IMR-90 (cell line): ENCODE results near the gene PEX14. TPM values are rescaled to one million over a fixed set of nuclear protein-coding genes. Genes with fewer than 3 reads are reported as not detected.

Experiments
- ATAC-seq: fragments of 200-7000 bp; cut with Tn5 transposase; 2 replicates; pipeline ENCODE4 v1.9.1; 2020; ENCODE audit warnings: low read depth, mild to moderate bottlenecking, moderate library complexity
- BruUV-seq: library from RNA; stranded (reverse); fragments of 400-500 nt; replicated peaks from 2 replicates; lab custom pipeline; 2021; lab: Mats Ljungman, UMichigan
- CTCF ChIA-PET: fragments of 300-600 bp; formaldehyde crosslinking; extraction: SDS; loops from one replicate; lab custom pipeline; 2021; ENCODE audit warnings: antibody characterized with exemption; lab: Yijun Ruan, JAX
- POLR2A ChIA-PET: fragments of 300-600 bp; sonication (Branson Sonifier 250); formaldehyde crosslinking; loops from one replicate; lab custom pipeline; 2022; ENCODE audit warnings: antibody characterized with exemption; ENCODE audit not compliant: unreplicated experiment; lab: Charles Lee
- DNase-seq: peaks from one replicate; pipeline ENCODE4 v3.0.0; 2013
- H2AFZ ChIP-seq: replicated peaks from 2 replicates; pipeline ENCODE3; 2013; ENCODE audit warnings: low read length, mild to moderate bottlenecking; ENCODE audit not compliant: poor library complexity
- H2AK5ac ChIP-seq: 2 replicates; pipeline ENCODE4 v1.6.1; 2013; ENCODE audit warnings: low read depth, low read length, inconsistent platforms
- H2AK9ac ChIP-seq: replicated peaks from 2 replicates; pipeline ENCODE3; 2013; ENCODE audit warnings: mild to moderate bottlenecking, low read depth, low read length, moderate library complexity; ENCODE audit not compliant: poor library complexity
- H2BK120ac ChIP-seq: 2 replicates; pipeline ENCODE4 v1.6.1; 2013; ENCODE audit warnings: low read depth, low read length, inconsistent platforms
- H2BK15ac ChIP-seq: 3 replicates; pipeline ENCODE4 v1.6.1; 2013; ENCODE audit warnings: low read depth, low read length, inconsistent platforms
- H2BK20ac ChIP-seq: 2 replicates; pipeline ENCODE4 v1.6.1; 2013; ENCODE audit warnings: low read depth, mild to moderate bottlenecking, inconsistent platforms, low read length, moderate library complexity
- H2BK5ac ChIP-seq: 2 replicates; pipeline ENCODE4 v1.6.1; 2013; ENCODE audit warnings: mild to moderate bottlenecking, low read depth, low read length, inconsistent platforms; ENCODE audit not compliant: poor library complexity, severe bottlenecking
- H3K14ac ChIP-seq: replicated peaks from 2 replicates; pipeline ENCODE4 v1.6.1; 2013; ENCODE audit warnings: low read depth, low read length, inconsistent platforms
- H3K18ac ChIP-seq: 2 replicates; pipeline ENCODE4 v1.6.1; 2013; ENCODE audit warnings: low read depth, low read length, control low read depth
- H3K23ac ChIP-seq: 2 replicates; pipeline ENCODE4 v1.6.1; 2013; ENCODE audit warnings: low read depth, low read length, inconsistent platforms
- H3K27ac ChIP-seq: 2 replicates; pipeline ENCODE4 v1.5.1; 2013; ENCODE audit warnings: mild to moderate bottlenecking, control low read depth, low read length; ENCODE audit not compliant: insufficient read depth
- H3K27me3 ChIP-seq: 2 replicates; pipeline ENCODE4 v1.6.1; 2013; ENCODE audit warnings: low read length; ENCODE audit not compliant: control insufficient read depth, insufficient read depth
- H3K36me3 ChIP-seq: 2 replicates; pipeline ENCODE4 v1.6.1; 2013; ENCODE audit warnings: low read length, mixed read lengths; ENCODE audit not compliant: control insufficient read depth, insufficient read depth
- H3K4ac ChIP-seq: 2 replicates; pipeline ENCODE4 v1.6.1; 2013; ENCODE audit warnings: low read depth, low read length, inconsistent platforms
- H3K4me1 ChIP-seq: 2 replicates; pipeline ENCODE4 v1.6.1; 2013; ENCODE audit warnings: low read length, mixed read lengths; ENCODE audit not compliant: control insufficient read depth, insufficient read depth
- H3K4me2 ChIP-seq: 2 replicates; pipeline ENCODE4 v1.6.1; 2013; ENCODE audit warnings: low read depth, mild to moderate bottlenecking, control low read depth, low read length, moderate library complexity
- H3K4me3 ChIP-seq: 2 replicates; pipeline ENCODE4 v1.5.1; 2013; ENCODE audit warnings: low read depth, mild to moderate bottlenecking, control low read depth, low read length, moderate library complexity; ENCODE audit not compliant: insufficient read depth
- H3K56ac ChIP-seq: 2 replicates; pipeline ENCODE4 v1.6.1; 2013; ENCODE audit warnings: low read length, inconsistent platforms; ENCODE audit not compliant: insufficient read depth; ENCODE audit errors: extremely low read depth
- H3K79me1 ChIP-seq, 2 experiments: 2 replicates each; pipeline ENCODE4 v1.6.1; 2013; ENCODE audit warnings: low read length in 2 of 2, inconsistent platforms in 1 of 2, low read depth in 1 of 2
- H3K9ac ChIP-seq: 2 replicates; pipeline ENCODE4 v1.6.1; 2013; ENCODE audit warnings: low read depth, low read length, control low read depth
- H3K9me1 ChIP-seq: 2 replicates; pipeline ENCODE4 v1.6.1; 2013; ENCODE audit warnings: low read length, inconsistent platforms; ENCODE audit not compliant: insufficient read depth
- H3K9me3 ChIP-seq: 2 replicates; pipeline ENCODE4 v1.6.1; 2013; ENCODE audit warnings: low read length; ENCODE audit not compliant: control insufficient read depth, insufficient read depth
- H4K20me1 ChIP-seq: 2 replicates; pipeline ENCODE4 v1.6.1; 2013; ENCODE audit warnings: low read length, inconsistent platforms; ENCODE audit not compliant: insufficient read depth
- H4K5ac ChIP-seq: 2 replicates; pipeline ENCODE4 v1.6.1; 2013; ENCODE audit warnings: mild to moderate bottlenecking, low read depth, low read length, control low read depth
- H4K8ac ChIP-seq, 2 experiments: 2 replicates each; pipeline ENCODE4 v1.6.1; 2013; ENCODE audit warnings: low read depth in 2 of 2, low read length in 2 of 2, control low read depth in 1 of 2, inconsistent platforms in 1 of 2
- H4K91ac ChIP-seq: 2 replicates; pipeline ENCODE4 v1.6.1; 2013; ENCODE audit warnings: low read depth, low read length, inconsistent platforms; ENCODE audit not compliant: insufficient read depth
- BHLHE40 ChIP-seq: fragments of 150-350 bp; IDR thresholded peaks from 2 replicates; pipeline ENCODE4 v1.6.1; 2016; ENCODE audit warnings: mild to moderate bottlenecking, low read depth, low read length
- CEBPB ChIP-seq: IDR thresholded peaks from 2 replicates; pipeline ENCODE4 v1.6.1; 2012; ENCODE audit warnings: low read depth, low read length, improper control_type of control experiment
- CTCF ChIP-seq: conservative IDR thresholded peaks from 2 replicates; pipeline ENCODE4 v1.5.1; 2012; ENCODE audit warnings: mild to moderate bottlenecking, low read depth, low read length, improper control_type of control experiment
- ELK1 ChIP-seq: fragments of 150-350 bp; IDR thresholded peaks from 2 replicates; pipeline ENCODE4 v1.6.1; 2016; ENCODE audit warnings: low read depth, mild to moderate bottlenecking, low read length, moderate library complexity, borderline replicate concordance
- FOS ChIP-seq: fragments of 150-350 bp; IDR thresholded peaks from 2 replicates; pipeline ENCODE4 v1.6.1; 2016; ENCODE audit warnings: low read depth, low read length
- MAFK ChIP-seq: IDR thresholded peaks from 2 replicates; pipeline ENCODE4 v1.6.1; 2012; ENCODE audit warnings: low read depth, low read length, improper control_type of control experiment
- MAZ ChIP-seq: IDR thresholded peaks from 2 replicates; pipeline ENCODE4 v1.6.1; 2012; ENCODE audit warnings: low read depth, mild to moderate bottlenecking, low read length, improper control_type of control experiment, moderate library complexity, borderline replicate concordance
- NFE2L2 ChIP-seq: fragments of 150-350 bp; IDR thresholded peaks from 2 replicates; pipeline ENCODE4 v1.6.1; 2016; ENCODE audit warnings: low read depth, mild to moderate bottlenecking, low read length
- POLR2A ChIP-seq: IDR thresholded peaks from 2 replicates; pipeline ENCODE4 v1.6.1; 2012; ENCODE audit warnings: mild to moderate bottlenecking, low read depth, low read length
- RAD21 ChIP-seq: IDR thresholded peaks from 2 replicates; pipeline ENCODE4 v1.6.1; 2012; ENCODE audit warnings: low read length, improper control_type of control experiment
- RCOR1 ChIP-seq: IDR thresholded peaks from 2 replicates; pipeline ENCODE4 v1.6.1; 2012; ENCODE audit warnings: mild to moderate bottlenecking, low read length, improper control_type of control experiment; ENCODE audit not compliant: insufficient replicate concordance
- RFX5 ChIP-seq: IDR thresholded peaks from 2 replicates; pipeline ENCODE4 v1.8.0; 2012; ENCODE audit warnings: low read depth, mild to moderate bottlenecking, low read length, moderate library complexity
- SMC3 ChIP-seq: fragments of 150-350 bp; IDR thresholded peaks from 2 replicates; pipeline ENCODE4 v1.6.1; 2016; ENCODE audit warnings: low read depth, mild to moderate bottlenecking, antibody characterized with exemption, low read length, moderate library complexity
- USF2 ChIP-seq: fragments of 150-350 bp; IDR thresholded peaks from 2 replicates; pipeline ENCODE4 v1.6.1; 2017; ENCODE audit warnings: mild to moderate bottlenecking, antibody characterized with exemption, low read length, low read depth
- WGBS, 2 experiments: methylation state at CpG; one replicate each; pipeline versions ENCODE4 v1.1.5 to v1.1.7; 2013; ENCODE audit warnings: missing lambda C conversion rate in 2 of 2; ENCODE audit not compliant: insufficient read length in 1 of 2; ENCODE audit errors: extremely low coverage in 2 of 2; 5-methylcytosine and 5-hydroxymethylcytosine counted together
- dilution Hi-C: fragments of 300-500 bp; cut with HindIII; formaldehyde crosslinking; loops from one replicate; pipeline ENCODE4 v1.14.3; 2018; ENCODE audit warnings: low sequenced_read_pairs; ENCODE audit not compliant: unreplicated experiment
- in situ Hi-C: fragments of 300-500 bp; cut with MboI; formaldehyde crosslinking; loops from 3 replicates; pipeline ENCODE4 v1.14.3; 2019; ENCODE audit warnings: low sequenced_read_pairs, inconsistent platforms, mixed read lengths
- intact Hi-C: fragments of 100-400 bp; cut with micrococcal nuclease; formaldehyde crosslinking; loops from 2 replicates; pipeline ENCODE4 v1.10.0; 2022
- polyA plus RNA-seq, 3 experiments: library from polyadenylated mRNA; depleted of rRNA; stranded (reverse); fragments of >200 nt; gene quantifications; 2 replicates each; pipeline ENCODE4 v1.2.3, GENCODE V29; 2012; ENCODE audit warnings: low replicate concordance in 1 of 3
- total RNA-seq: library from RNA; depleted of rRNA; stranded (reverse); fragments of >200 nt; gene quantifications from 2 replicates; pipeline ENCODE4 v1.2.3, GENCODE V29; 2012

The PEX14 gene
- total and polyA plus RNA-seq, 2 of the 4 experiments (the other 2 are of a cell fraction), result 9.5 to 22.5 TPM

GRCh38 chr1:10592373-10592772 lies 117.6 kb downstream of the PEX14 start:
- DNase-seq, result no peak
- no peak overlapping the region for H3K27ac ChIP-seq
- no peak overlapping the region for H3K56ac ChIP-seq
- H4K91ac ChIP-seq, result no peak overlapping the region
- dilution Hi-C loops (no loop called here), intact Hi-C loops (no loop called here), in situ Hi-C loops (no loop called here)
- H3K36me3 ChIP-seq, result no peaks in the 10 kb centered on the region
- no peak overlapping the region for H2AFZ ChIP-seq
- 0 out of 2 replicates have a peak overlapping the region, but pooled peaks have one; percentile 13 for H2AK5ac ChIP-seq
- no peaks in the 10 kb centered on the region for H3K9me3 ChIP-seq
- H3K9me1 ChIP-seq, result 0 out of 2 replicates have a peak, but pooled peaks cover 2% of the 10 kb centered on the region
- H2BK20ac ChIP-seq, result no peak overlapping the region
- no peak overlapping the region for H2BK15ac ChIP-seq
- H4K5ac ChIP-seq, result no peak overlapping the region; the same call in 1 of the 2 replicates
- ATAC-seq, result no peak
- no peak overlapping the region for H4K8ac ChIP-seq
- H3K14ac ChIP-seq, result no peak overlapping the region
- H3K9ac ChIP-seq, result no peak overlapping the region
- WGBS, 2 experiments, result 86% methylated on average over 2 of the region's 5 CpGs; no CpG with 5 or more reads in 1 of the 2 experiments
- TF ChIP-seq RFX5 (no peak), NFE2L2 (no peak), BHLHE40 (no peak), USF2 (no peak), CTCF (no peak), MAZ (no peak), RCOR1 (no peak), FOS (no peak), ELK1 (no peak), RAD21 (no peak), SMC3 (no peak), MAFK (no peak), CEBPB (no peak), POLR2A (no peak)
- no peaks in the 10 kb centered on the region for H3K27me3 ChIP-seq
- ChIA-PET POLR2A (no interaction called here), CTCF (interaction anchor here (0.6 to 0.7 kb wide), 2 partner anchors 12 to 85 kb away, joined by 3 to 7 read pairs; no protein-coding TSS in a partner anchor)
- H3K4me2 ChIP-seq, result no peak overlapping the region
- H2AK9ac ChIP-seq, result no peak overlapping the region
- BruUV-seq, result no TSS peak
- H3K23ac ChIP-seq, result no peak overlapping the region
- H3K79me1 ChIP-seq, result peaks cover 3 to 21% of the 10 kb centered on the region in 2 experiments; a peak in 2 of 4 replicates
- no peak overlapping the region for H3K4ac ChIP-seq
- H3K4me3 ChIP-seq, result no peak overlapping the region
- H2BK120ac ChIP-seq, result no peak overlapping the region
- peaks cover 4% of the 10 kb centered on the region; the same call in 1 of the 2 replicates for H4K20me1 ChIP-seq
- H2BK5ac ChIP-seq, result no peak overlapping the region
- H3K18ac ChIP-seq, result no peak overlapping the region; the same call in 1 of the 2 replicates
- peaks cover 16% of the 10 kb centered on the region for H3K4me1 ChIP-seq
